NCI-H1694 (cell line): ENCODE measurements around the gene DCLRE1B.

Experiments
- DNase-seq: peaks from one replicate; lab custom pipeline; 2025; lab: John Stamatoyannopoulos, UW

Gene DCLRE1B

GRCh38 chr1:113928187-113928930, 23.2 kb downstream of the DCLRE1B start:
- DNase-seq: no peak

DNA sequence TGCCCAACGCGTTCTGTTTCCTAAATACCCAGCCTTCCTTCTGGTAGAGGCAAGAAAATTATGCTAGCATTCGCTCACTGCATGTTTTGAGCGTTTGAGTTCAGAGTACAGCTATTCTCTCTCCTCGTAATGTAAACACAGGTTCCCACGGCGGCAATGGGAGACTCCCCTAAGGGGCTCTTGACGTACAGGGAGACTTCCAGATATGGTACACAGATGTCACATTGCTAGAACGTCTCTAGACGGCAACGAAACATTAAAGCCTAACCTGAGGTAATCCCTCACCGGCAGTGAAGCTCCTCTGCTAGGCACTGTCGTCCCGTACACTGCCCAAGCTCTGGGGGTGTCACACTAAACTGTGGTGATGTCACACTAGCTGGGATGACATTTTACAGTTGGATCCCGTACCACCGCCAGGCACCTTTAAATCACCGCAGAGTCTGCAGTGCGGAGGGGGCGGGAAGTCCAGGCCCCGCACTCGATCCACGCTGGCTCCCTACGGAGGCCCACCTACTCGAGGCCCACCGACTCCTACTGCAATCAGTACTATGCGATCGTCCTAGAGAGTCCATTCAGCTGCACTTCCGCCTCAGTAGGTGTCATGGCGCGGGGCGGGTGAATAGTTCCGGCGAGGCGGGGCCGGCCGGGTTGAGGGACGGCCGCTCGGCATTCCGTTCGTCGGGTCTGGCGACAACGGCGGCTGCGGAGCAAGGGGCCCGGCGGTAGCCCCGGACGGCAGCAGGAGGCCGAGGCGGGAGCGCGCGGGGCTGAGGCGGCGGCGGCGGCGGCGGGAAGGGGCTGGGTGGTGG, 24.0 kb downstream of the DCLRE1B start, which contains the start of gene HIPK1:
HIPK1 (plus strand) TSS at position 384 of the 809 bp plus-strand sequence.
- peak; percentile 85 for DNase-seq

- DNase-seq: no peak
Measured at GRCh38 chr1:113929750-113930498, 24.8 kb downstream of the DCLRE1B start.

DNA sequence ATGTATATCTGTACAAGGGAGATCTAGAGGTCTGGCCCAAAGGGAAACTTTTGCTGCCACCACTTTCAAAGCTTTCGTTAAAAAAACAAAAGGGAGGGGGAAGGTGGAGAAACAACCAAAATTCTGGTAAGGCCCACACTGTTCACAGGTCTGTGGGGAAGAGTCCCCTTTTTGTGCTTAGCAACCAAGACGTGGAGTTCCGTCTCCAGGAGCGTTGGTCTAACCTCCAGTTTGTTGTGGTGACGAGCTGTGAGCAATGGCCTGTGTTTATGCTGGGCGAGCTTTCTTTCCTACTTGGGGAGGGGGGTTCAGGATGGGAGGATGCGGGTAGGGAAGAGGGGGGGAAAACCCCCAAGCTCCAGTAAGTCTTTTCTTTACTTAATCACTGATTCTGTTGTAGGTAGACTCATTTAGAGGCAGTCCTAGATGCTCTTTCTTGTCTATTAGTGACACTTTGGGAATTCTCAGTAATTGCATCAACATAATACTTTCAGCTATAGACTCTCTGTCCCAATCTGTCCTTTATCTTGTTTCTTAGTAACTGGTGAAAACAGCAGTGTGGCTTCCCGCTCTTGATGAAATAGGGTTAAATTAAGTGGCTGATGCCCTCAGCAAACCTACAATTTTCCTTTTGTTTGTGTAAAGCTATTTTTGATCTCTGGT, 25.5 kb downstream of the DCLRE1B start:
- DNase-seq: no peak

GRCh38 chr1:113931451-113931851, 26.3 kb downstream of the DCLRE1B start:
- DNase-seq: no peak

DNA sequence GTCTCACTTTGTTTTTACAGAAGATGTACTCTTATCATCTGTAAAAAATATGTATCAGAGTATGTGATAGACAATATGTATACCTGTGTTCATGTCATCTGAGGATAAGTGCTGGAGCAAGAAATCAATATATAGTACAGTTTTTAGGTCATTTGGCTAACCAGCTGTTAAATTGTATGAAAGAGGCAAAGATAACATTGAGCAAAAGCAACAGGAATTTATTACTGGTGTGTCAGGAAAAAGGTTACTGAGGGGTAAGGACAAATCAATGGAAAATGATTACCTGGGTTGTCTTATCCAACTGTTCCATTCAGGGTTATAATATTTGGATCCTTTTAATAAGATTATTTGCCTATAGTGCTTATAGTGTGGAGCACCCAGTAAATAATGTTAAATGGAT, 28.9 kb downstream of the DCLRE1B start:
- DNase-seq: no peak

- DNase-seq: no peak
Measured at GRCh38 chr1:113934511-113935055, 29.5 kb downstream of the DCLRE1B start.

- DNase-seq: no peak
Measured at GRCh38 chr1:113935176-113935575, 30.1 kb downstream of the DCLRE1B start.

- no peak for DNase-seq
Measured at GRCh38 chr1:113935970-113936369, 30.8 kb downstream of the DCLRE1B start.

- DNase-seq: no peak
Measured at GRCh38 chr1:113937146-113937545, 32.0 kb downstream of the DCLRE1B start.

- no peak for DNase-seq
Measured at GRCh38 chr1:113938192-113938591, 33.1 kb downstream of the DCLRE1B start.

DNA sequence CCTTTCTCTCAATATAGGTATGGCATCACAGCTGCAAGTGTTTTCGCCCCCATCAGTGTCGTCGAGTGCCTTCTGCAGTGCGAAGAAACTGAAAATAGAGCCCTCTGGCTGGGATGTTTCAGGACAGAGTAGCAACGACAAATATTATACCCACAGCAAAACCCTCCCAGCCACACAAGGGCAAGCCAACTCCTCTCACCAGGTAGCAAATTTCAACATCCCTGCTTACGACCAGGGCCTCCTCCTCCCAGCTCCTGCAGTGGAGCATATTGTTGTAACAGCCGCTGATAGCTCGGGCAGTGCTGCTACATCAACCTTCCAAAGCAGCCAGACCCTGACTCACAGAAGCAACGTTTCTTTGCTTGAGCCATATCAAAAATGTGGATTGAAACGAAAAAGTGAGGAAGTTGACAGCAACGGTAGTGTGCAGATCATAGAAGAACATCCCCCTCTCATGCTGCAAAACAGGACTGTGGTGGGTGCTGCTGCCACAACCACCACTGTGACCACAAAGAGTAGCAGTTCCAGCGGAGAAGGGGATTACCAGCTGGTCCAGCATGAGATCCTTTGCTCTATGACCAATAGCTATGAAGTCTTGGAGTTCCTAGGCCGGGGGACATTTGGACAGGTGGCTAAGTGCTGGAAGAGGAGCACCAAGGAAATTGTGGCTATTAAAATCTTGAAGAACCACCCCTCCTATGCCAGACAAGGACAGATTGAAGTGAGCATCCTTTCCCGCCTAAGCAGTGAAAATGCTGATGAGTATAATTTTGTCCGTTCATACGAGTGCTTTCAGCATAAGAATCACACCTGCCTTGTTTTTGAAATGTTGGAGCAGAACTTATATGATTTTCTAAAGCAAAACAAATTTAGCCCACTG, 35.5 kb downstream of the DCLRE1B start:
- DNase-seq: no peak

GRCh38 chr1:113941245-113941559, 36.1 kb downstream of the DCLRE1B start:
- no peak for DNase-seq

DNA sequence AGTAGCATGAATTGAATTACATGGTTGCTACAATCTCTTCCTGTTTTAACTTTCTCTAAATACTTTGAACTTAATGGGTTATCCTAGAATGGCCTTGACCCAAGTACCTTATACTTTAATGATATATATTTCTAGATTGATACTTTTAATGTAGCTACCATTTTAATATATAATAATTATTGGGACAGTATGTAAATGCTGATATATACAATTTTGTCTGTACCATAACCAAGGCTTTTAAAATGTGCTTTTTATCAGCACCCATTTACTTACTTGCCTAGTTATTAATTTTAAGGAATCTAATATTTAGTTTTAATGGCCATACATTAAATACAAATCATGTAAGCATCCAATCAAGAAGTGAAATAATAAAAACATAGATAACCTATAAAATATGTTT, 37.4 kb downstream of the DCLRE1B start:
- no peak for DNase-seq

GRCh38 chr1:113943028-113943811, 38.1 kb downstream of the DCLRE1B start:
- DNase-seq: no peak

- DNase-seq: no peak
Measured at GRCh38 chr1:113945329-113945728, 40.2 kb downstream of the DCLRE1B start.

- no peak for DNase-seq
Measured at GRCh38 chr1:113946112-113946511, 41.0 kb downstream of the DCLRE1B start.

DNA sequence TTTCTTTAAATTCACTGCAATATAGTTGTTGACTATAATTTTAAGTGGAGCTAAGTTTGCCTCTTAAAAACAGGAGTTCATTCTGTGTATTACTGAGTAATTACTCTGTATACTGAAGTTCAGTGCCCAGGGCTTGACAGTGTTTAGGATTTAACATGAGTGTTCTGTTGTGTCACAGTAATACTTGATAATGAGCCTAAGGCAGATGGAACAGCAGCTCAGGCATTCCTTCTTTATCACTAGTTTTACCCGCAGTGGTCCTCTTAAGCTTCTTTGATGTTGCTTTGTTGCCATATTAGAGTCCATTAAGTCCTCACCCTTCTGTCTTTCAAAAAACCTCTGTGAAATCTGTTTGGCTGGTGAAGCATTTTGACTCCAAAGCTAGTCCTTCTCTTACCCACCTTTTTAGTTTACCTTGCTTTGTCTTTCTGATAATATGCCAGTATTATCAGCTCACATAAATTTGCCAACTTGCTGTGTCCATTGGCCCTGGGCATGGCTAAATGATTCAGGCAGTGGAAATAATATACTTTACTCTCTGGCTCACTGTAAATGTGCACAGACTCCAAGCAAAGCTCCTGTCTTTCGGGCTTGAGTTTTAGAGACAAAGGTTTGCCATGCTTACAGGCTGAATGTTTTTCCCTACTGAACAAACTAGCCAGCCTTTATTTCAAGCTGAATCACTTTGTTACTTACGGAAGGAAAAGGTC, 41.7 kb downstream of the DCLRE1B start:
- no peak for DNase-seq

GRCh38 chr1:113947388-113948107, 42.4 kb downstream of the DCLRE1B start:
- DNase-seq: no peak
